ENCODE data around the gene TTC39A. TPM values are rescaled to one million over a fixed set of nuclear protein-coding genes. Genes with fewer than 3 reads are reported as not detected.

The TTC39A gene
- total RNA-seq, result 26.9 and 30.9 TPM in 2 replicates

- DNase-seq (ENCODE audit: low read depth), result no peak
- no peaks in the 10 kb centered on the region for H3K27me3 ChIP-seq (ENCODE audit: control insufficient read depth, insufficient read depth, low read length)
- no peaks in the 10 kb centered on the region for H3K36me3 ChIP-seq (ENCODE audit: control insufficient read depth, insufficient read depth, low read length)
- H3K4me3 ChIP-seq (ENCODE audit: low read depth, low read length), result peak within 1 kb of the TSS; percentile 43
- no peak for TF ChIP-seq CTCF (IDR thresholded peaks at IDR 0.05; ENCODE audit: insufficient read depth, low read length, poor library complexity, severe bottlenecking)
Observed at GRCh38 chr1:51330331-51331201, at the start of gene TTC39A. Gene TTC39A, minus strand, starts transcription at chr1:51330562. Its CDS starts 85 bp downstream, at chr1:51330477.

GRCh38 chr1:51378871-51379270 is 48.5 kb upstream of the TTC39A start:
- Histone ChIP-seq H3K4me3 (ENCODE audit: low read depth, low read length) (no peak overlapping the region), H3K27me3 (ENCODE audit: control insufficient read depth, insufficient read depth, low read length) (no peaks in the 10 kb centered on the region), H3K36me3 (ENCODE audit: control insufficient read depth, insufficient read depth, low read length) (no peaks in the 10 kb centered on the region)
- DNase-seq (ENCODE audit: low read depth), result no peak
- no peak for TF ChIP-seq CTCF (IDR thresholded peaks at IDR 0.05; ENCODE audit: insufficient read depth, low read length, poor library complexity, severe bottlenecking)

GRCh38 chr1:51373898-51374297 is 43.5 kb upstream of the TTC39A start:
- DNase-seq (ENCODE audit: low read depth), result no peak
- Histone ChIP-seq H3K36me3 (ENCODE audit: control insufficient read depth, insufficient read depth, low read length) (peaks cover 1% of the 10 kb centered on the region), H3K4me3 (ENCODE audit: low read depth, low read length) (no peak overlapping the region), H3K27me3 (ENCODE audit: control insufficient read depth, insufficient read depth, low read length) (no peaks in the 10 kb centered on the region)
- TF ChIP-seq CTCF (IDR thresholded peaks at IDR 0.05; ENCODE audit: insufficient read depth, low read length, poor library complexity, severe bottlenecking), result no peak

- Histone ChIP-seq H3K36me3 (ENCODE audit: control insufficient read depth, insufficient read depth, low read length) (peaks cover 1% of the 10 kb centered on the region), H3K4me3 (ENCODE audit: low read depth, low read length) (no peak overlapping the region), H3K27me3 (ENCODE audit: control insufficient read depth, insufficient read depth, low read length) (no peaks in the 10 kb centered on the region)
- no peak for TF ChIP-seq CTCF (IDR thresholded peaks at IDR 0.05; ENCODE audit: insufficient read depth, low read length, poor library complexity, severe bottlenecking)
- no peak for DNase-seq (ENCODE audit: low read depth)
Observed at GRCh38 chr1:51372561-51372960, 42.2 kb upstream of the TTC39A start.

- Histone ChIP-seq H3K36me3 (ENCODE audit: control insufficient read depth, insufficient read depth, low read length) (peaks cover 1% of the 10 kb centered on the region), H3K27me3 (ENCODE audit: control insufficient read depth, insufficient read depth, low read length) (no peaks in the 10 kb centered on the region), H3K4me3 (ENCODE audit: low read depth, low read length) (no peak overlapping the region)
- no peak for TF ChIP-seq CTCF (IDR thresholded peaks at IDR 0.05; ENCODE audit: insufficient read depth, low read length, poor library complexity, severe bottlenecking)
- DNase-seq (ENCODE audit: low read depth), result no peak
Observed at GRCh38 chr1:51369171-51369570, 38.8 kb upstream of the TTC39A start.

Data from kidney epithelial cell (primary cell).